ENCODE results near the gene ADARB2.
"Not testable (repeated sequence)": the region's sequence is repeated elsewhere in the genome, so short reads cannot be mapped to it uniquely, and the experiment has no call there.

Gene ADARB2

DNA sequence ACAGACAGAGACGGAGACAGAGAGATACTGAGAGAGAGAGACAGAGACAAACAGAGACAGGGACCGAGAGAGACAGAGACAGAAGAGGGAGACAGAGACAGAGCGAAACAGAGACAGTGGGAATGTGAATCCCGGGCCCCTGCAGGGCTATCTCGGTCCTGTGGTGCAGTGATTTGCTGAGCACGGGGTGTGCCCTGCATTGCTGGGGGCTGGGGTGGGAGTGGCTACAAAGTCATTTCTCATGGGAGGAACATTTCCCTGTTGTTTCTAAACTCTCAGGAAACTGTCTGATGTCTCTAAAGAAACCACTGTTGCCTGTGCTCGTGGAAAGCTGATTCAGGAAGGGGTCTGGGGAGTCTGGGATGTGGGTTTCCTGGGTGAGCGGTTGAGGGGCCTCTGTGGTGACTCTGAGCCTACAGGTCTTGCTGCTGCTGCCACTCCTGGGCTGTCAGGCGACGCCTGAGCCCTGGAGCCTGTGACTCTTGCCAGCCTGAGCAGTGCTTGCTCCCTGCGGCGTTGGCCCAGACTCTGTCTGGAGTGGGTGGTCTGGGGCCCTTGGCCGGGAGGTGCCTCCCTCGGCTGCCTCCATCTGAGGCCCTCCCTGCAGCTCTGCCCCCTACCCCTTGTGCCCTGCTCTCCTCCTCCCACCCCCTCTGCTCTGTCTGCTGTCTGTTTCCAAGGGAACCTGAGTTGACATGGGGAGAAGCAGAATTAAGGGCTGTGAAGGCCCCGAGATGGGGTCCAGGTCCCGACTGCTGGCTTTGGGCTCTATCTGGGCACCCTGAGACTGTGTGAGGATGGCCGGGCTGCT is 389.2 kb downstream of the ADARB2 start:
- ATAC-seq = peak; percentile 46
- DNase-seq = no peak

DNA sequence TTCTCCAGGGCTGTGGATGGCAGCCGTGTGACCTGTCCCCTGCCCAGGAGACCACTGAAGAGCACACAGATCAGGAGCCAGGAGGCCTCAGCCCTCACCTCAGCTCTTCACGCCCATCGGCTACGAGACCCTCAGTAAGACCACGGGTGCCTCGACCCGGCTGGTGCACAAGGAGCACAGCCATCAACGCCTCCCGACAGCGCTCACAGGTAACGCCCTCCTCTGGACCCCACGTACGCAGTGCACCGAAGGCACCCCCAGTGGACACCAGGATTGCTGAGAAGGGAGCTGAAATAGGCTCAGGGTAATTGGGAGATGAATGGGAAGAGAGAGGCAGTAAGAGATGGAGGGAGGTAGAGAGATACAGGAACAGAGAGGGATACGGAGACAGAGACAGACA is 389.8 kb downstream of the ADARB2 start:
- ATAC-seq (no peak), DNase-seq (no peak)

DNA sequence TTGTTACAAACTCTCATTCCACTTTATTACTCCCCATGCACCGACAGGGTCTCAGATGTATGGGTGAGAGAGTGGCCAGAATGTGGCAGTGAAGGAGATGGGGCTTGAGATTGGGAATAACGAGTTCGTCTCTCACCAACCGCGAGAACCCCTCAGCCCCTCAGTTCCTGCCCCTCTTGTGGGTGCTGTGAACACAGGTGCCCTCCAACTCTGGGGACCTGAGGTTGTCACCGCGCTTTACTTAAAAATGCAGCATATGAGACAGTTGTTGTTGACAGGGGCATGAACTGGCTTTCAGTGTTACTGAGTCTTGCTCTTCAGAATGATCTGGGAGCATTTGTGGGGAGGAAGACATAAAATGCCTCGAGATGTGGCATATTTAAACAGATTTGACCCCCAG is 391.1 kb downstream of the ADARB2 start:
- DNase-seq (no peak), ATAC-seq (no peak)

DNA sequence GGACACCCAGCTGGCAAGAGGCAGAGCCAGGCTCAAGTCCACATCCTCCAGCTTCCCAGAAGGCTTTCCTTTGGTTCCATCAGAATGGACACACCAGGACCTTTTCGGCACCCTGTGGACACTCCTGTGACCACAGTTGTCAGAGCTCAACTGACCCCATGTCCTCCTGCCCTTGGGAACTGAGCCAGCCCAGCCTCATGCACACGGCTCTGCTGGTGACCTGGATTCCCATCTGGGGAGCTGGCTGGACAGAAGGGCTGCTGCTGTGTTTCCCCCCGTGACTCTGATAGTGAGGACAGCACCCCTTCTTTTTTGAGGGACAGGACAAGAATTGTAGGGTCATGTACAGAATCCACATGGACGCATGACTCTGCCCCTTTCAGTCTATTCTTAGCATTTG is 392.0 kb downstream of the ADARB2 start:
- ATAC-seq = no peak

DNA sequence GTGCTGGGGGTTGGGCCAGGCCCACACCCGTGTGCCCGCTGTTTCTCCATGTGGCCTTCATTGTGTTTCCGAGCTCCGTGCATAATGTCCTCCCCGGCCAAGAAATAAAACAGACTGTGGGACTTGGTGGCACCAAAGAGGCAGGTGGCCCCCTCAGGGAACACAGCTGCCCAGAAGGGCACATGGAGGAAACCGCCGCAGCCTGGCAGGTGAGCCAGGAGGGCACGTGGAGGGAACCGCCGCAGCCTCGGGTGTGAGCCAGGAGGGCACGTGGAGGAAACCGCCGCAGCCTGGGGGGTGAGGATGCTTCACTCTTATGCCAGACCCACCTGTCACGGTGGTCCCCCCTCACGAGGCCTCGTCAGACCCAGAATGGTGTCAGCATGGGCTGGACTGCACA is 392.5 kb downstream of the ADARB2 start:
- no peak for DNase-seq

More for the DNA sequence above, 392.0 kb downstream of the ADARB2 start:
- DNase-seq = no peak

DNA sequence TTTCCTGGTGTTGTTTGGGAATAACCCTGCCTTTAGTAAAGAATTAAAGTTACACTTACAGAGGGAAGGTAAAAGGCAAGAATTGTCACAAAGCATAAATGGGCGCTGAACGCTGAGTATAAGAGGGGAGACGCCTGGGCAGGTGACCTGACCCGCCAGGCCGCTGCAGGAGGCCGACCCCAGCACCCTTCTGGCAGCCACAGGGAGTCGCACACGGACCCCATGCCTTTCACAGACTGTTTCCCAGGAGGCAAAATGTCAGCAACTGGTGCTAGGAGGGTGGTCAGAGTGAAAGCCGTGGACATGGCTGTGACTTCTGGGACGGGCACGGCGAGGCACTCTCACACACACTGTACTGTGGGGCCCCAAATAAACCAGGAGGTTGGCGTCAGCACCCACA is 392.9 kb downstream of the ADARB2 start:
- ATAC-seq = no peak
- no peak for DNase-seq

More for the DNA sequence above, 392.5 kb downstream of the ADARB2 start:
- no peak for ATAC-seq

DNA sequence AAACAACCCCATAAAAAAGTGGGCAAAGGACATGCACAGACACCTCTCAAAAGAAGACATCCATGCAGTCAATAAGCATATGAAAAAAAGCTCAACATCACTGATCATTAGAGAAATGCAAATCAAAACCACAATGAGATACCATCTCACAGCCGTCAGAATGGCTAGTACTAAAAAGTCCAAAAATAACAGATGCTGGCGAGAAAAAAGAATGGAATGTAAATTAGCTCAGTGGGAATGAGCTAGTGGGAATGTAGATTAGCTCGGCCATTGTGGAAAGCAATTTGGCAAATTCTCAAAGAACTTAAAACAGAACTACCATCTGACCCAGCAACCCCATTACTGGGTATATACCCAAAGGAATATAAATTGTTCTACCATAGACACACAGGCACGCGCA is 394.1 kb downstream of the ADARB2 start:
- DNase-seq (no peak), ATAC-seq (no peak)

DNA sequence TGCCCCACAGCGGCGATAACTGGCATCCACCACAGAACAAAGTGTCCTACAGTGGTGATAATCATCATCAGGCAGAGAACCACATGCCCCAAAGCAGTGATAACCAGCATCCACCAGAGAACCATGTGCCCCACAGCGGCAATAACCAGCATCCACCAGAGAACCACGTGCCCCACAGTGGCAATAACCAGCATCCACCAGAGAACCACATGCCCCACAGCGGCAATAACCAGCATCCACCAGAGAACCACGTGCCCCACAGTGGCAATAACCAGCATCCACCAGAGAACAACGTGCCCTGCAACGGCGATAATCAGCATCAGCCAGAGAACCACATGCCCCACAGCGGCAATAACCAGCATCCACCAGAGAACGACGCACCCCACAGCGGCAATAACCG is 396.3 kb downstream of the ADARB2 start:
- ATAC-seq = not testable (repeated sequence)

DNA sequence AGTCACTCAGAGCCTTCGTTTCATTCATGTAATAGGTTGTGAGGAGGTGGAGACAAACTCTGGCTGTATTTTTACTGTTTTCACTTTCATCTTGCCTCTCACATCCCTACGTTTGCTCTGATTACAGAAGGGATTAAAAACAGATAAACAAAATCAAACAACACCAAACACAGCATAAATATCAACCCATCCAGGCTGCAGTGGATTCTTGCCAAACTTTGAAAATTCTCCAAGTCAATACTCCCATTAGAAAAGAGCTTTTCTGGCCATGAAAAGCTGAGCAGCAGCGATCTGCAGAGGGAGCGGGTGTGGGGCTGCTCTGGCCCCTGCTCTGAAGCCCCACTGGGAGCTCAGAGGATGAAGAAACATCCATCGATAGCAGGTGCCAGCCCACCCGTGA is 397.9 kb downstream of the ADARB2 start:
- no peak for DNase-seq
- no peak for ATAC-seq

More for the DNA sequence above, 396.3 kb downstream of the ADARB2 start:
- not testable (repeated sequence) for DNase-seq

DNA sequence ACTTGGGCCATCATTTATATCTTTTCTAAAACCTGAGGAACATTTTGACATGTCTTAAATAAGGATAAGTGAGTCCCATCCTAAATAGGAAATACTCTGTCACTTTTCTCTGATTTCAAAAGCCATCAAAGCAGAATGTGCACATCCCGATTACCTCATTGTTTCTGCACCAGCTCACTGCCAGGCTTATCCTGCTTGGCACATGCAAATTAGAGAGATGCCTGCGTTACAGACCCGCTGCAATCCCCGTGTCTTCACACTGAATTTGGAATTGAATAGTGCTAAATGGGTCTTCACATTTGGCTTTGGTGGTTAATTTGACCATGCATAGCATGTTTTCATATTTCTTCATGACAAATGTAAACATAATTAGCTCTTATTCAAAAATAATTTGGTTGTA is 401.7 kb downstream of the ADARB2 start:
- ATAC-seq = no peak

DNA sequence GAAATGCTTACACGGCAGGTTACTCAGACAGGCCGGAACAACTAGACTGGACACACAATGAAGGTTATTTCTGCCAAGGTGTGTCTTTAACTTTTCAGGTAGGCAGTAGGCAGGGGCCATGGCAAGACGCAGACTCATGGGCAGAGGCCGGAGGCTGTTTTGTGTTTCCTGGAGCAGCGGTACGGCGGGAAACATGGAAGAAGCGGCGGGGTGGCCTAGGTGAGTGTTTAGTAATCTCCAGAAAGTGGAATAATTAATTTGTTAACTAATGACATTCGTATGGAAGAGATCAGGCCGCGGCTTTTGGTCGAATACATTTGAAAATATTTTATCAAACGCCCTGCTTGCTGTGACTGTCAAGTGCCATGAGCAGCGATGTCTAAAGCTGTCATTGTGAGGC is 403.3 kb downstream of the ADARB2 start:
- DNase-seq (no peak), ATAC-seq (no peak)

More for the DNA sequence above, 401.7 kb downstream of the ADARB2 start:
- no peak for DNase-seq

DNA sequence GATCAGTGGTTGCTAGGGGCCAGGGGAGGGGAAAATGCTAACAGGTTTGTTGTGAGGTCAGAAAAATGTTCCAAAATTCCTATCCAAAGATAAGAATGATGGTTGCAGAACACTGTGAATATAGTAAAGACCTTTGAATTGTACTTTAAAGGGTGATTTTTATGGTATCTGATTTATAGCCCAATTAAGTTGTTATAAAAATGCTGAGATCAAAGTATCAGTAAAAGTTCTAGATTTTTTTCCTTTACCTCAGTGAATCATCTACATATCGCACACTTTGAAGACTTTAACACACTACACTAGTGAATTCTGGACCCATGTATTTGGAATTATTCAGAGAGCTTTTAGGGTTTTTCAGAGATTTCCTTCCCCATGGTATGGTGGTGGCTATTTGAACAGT is 405.8 kb downstream of the ADARB2 start:
- ATAC-seq (no peak), DNase-seq (no peak)

DNA sequence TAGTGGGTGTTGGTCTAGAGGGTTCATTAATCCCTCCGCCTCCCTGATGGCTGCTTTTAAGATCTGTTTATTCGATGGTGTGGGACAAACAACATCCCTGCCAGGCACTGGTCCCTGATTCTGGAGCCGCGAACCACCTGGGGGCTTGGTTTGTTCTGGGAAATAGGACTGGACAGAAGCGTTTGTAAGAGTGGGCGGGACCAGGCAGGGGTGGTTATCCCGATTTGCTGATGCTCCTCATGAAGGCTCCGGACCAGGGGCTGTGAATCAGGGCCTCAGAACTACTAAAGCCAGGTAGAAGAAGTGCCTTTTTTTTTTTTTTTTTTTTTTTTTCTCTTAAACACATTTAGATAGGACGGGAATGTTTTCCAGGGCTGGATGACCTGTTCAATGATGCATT is 407.7 kb downstream of the ADARB2 start:
- ATAC-seq = no peak
- DNase-seq = no peak

DNA sequence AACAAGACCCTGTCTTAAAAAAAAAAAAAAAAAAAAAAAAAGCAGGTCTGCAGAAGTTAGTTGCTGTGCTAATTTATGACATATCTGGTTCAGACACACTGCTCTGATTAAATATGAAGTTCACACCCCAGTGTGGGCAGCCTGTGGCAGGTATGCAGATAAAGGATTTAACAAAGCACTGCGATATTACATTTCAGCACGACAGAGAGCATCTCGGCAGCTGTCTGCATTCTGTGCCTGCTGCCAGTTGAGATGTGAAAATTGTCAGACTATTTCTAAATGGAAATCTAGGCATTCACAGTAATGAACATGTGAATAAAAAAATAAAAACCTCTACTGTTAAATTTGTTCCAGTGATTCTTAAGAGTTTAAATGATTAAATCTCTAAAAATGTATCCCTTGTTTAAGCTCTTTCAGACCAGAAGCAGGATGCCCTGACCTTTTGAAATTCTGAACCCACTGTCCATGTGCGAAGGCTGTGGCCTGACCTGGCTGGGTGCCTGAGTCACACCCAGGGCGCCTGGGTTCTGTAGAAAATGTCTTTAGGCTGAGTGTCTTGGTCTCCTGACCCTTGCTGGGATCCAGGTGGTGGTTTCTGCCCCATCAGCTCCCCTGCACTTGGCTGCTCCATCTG is 408.2 kb downstream of the ADARB2 start:
- no peak for DNase-seq
- ATAC-seq = no peak

DNA sequence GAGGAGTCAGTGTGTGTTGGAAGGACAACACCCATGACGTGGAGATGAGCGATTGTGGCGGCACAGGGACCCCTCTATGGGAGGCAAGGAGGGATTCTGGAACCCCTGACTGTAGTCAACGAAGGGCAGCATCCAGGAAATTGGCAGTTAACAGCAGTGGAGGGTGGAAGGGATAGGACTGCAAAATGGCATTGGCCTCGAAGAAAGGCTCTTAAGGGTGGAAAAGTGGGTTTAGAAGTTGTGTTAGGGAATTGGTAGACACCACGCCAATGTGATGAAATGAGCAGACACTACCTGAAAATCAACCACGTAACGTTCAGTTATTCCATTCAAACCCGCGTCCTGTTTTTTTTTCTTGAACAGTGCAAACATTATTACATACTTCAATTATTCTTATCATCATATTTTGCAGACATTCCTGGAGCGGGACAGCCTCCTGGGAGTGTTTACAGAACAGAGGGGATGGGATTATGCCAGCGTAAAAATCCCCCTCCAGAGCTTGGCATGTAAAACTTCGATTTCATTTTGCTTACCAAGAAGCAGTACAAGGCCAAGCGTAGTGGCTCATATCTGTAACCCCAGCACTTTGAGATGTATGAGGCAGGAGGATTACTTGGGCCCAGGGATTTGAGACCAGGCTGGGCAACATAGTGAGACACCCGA is 409.0 kb downstream of the ADARB2 start:
- DNase-seq = no peak
- ATAC-seq = no peak

DNA sequence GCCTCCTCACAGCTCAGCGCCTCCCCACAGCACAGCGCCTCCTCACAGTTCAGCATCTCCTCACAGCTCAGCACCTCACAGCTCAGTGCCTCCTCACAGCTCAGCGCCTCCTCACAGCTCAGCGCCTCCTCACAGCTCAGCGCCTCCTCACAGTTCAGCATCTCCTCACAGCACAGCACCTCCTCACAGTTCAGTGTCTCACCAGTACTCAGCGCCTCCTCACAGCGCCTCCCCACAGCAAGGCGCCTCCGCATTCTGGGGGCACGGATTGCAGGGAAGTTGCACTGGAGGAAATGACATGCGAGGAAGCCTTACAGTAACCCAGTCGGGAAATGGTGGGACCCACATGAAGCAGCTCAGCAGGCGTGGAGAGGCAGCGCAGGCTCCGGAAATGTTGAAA is 409.6 kb downstream of the ADARB2 start:
- DNase-seq = no peak
- ATAC-seq = no peak

DNA sequence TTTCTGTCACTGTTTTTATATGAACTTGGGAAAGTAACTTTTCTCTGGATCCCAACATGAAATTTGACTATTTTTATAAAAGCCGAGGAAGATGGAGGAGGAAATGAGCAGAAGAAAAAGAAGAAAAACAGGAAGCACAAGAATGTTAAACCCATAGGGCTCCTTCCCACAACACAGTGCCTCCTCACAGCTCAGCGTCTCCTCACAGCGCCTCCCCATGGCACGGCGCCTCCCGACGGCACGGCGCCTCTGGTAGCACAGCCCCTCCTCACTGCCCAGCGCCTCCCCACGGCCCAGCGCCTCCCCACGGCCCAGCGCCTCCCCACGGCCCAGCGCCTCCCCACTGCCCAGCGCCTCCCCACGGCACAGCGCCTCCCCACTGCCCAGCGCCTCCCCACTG is 410.8 kb downstream of the ADARB2 start:
- ATAC-seq, DNase-seq: not testable (repeated sequence)

DNA sequence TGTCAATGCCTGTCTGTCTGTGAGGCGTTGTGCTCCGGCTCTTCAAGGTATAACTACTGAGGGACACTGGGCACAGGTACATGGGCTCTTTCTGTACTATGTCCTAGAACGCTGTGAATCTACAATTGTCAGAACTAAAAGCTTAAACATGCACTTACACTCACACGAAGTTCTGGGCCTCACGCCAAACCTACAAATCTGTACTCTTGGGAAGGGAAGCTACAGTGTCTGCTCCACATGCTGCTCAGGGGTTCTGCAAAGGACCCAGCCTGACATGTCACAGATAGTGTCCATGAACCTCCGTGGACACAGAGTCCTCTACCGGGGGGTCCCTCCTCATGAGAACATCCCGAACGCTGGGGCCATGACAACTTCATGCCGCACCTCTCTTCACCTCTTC is 412.4 kb downstream of the ADARB2 start:
- no peak for DNase-seq
- no peak for ATAC-seq

DNA sequence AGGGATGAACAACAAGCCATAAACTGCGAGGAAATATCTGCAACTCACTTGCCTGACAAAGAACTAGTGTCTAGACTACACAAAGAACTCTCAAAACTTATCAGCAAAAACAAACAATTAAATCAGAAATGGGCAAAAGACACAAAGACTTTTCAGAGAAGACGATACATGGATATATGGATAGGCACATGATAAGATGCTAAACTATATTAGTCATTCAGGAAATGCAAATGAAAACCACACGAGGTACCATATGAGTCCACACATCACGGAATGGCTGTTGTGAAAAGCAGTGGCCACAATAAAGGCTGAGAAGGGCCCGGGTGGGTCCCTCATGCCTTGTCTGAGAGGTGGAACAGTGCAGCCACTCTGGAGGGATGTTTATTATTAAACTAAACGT is 413.4 kb downstream of the ADARB2 start:
- DNase-seq (peak; percentile 8), ATAC-seq (peak; percentile 65)

DNA sequence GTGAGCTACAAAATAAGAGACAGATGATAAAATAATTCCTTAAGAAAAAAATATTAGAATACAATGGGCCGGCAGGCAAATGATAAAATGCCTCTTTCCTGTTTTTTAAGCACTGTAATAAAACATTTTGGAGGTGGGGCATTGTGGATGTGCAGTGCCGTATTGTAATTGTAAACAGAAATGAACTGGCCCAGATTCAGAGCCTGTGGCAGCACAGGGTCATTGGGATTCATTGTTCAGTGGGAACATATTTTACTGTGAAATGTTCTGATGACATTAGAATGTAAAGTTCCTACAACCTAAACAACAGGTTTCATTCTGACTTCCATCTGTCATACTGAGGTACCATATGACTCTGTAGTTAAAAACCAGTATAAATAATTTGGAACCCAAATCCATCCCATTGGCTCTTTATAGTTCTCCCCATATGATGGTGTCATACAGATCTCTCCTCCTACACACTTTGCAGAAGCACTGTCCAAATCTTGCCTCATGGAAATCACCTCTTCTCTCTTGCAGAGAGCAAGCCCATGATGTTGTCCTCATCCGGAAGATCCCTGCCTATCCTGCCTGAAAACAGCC is 416.5 kb downstream of the ADARB2 start:
- ATAC-seq (no peak), DNase-seq (no peak)

DNA sequence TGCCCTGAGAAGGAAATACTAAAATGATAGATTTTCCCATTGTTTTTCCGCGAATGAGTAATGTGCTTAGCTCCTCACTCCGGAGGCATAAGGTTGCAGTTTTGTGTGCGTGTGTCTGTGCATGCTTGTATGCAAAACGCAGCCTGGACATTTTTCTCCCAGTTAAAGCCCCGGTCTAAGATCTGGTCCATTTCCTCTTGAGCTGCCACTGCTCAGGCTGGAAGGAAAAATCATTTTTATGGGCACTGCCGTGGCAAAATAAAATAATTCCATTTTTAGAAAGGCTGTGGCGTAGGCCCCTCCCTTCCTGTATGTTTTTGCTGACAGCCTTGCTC is 420.5 kb downstream of the ADARB2 start:
- DNase-seq = no peak
- ATAC-seq = no peak

DNA sequence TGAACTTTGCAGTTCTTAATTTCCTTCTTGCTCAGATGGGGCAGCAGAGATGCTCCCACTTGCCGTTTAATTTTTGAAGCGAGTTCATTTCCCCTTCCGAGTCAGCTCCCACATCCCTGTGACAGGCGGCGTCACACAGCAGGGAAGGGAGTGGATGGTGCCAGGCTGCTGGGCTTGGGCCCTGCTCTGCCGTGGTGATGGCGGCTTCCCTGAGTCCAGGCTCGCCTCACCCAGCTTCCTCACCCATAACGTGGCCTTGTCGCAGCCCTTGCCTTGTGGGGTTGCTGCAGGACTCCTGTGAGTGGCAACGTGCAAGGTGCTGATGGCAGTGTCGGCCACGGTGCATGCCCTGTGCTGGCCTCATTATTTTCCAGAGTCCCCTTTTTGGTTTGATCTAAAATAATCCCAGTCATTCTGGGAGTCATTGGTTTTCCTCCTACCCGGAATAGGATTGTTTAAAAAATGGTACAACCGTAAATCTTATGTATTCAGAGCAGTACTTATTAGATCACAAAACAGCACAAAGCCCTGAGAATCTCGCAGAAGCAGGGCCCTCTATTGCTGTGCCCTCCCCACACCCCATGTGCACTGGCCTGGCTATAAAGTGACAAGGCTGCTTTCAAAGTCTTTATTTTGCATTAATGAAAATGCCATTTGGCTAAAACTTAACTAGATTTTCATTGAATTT is 421.1 kb downstream of the ADARB2 start:
- no peak for DNase-seq
- no peak for ATAC-seq
